ENCODE measurements around the gene UQCRFS1. TPM values are rescaled to one million over a fixed set of nuclear protein-coding genes. Genes with fewer than 3 reads are reported as not detected.

Gene UQCRFS1
- total RNA-seq, 3 donors from 2014 or later, result 53.7 to 68.8 (median 68.5) TPM

GRCh38 chr19:29201855-29202254 is 11.1 kb downstream of the UQCRFS1 start:
- Histone ChIP-seq H3K4me1 (ENCODE audit: low read depth) (no peaks in the 10 kb centered on the region), H3K4me3 (no peak overlapping the region), H3K9me3 (peaks cover 7% of the 10 kb centered on the region), H3K36me3 (ENCODE audit: low read depth) (no peaks in the 10 kb centered on the region)
- TF ChIP-seq CTCF (IDR thresholded peaks at IDR 0.05), result no peak
- no peak for ATAC-seq
- DNase-seq, result no peak
- intact Hi-C loops (cut with DNase I, micrococcal nuclease), result no loop called here

- no peak for ATAC-seq
Observed at GRCh38 chr19:29194658-29195057, 18.3 kb downstream of the UQCRFS1 start.

GRCh38 chr19:29193155-29193554 is 19.8 kb downstream of the UQCRFS1 start:
- H3K4me1 ChIP-seq (ENCODE audit: low read depth), result no peaks in the 10 kb centered on the region
- no peak for DNase-seq
- H3K9me3 ChIP-seq, result peaks cover 6% of the 10 kb centered on the region
- H3K36me3 ChIP-seq (ENCODE audit: low read depth), result no peaks in the 10 kb centered on the region
- no peak overlapping the region for H3K4me3 ChIP-seq
- TF ChIP-seq CTCF (IDR thresholded peaks at IDR 0.05), result no peak
- ATAC-seq, result no peak
- intact Hi-C loops (cut with DNase I, micrococcal nuclease), result no loop called here

More at GRCh38 chr19:29194658-29195057, 18.3 kb downstream of the UQCRFS1 start:
- TF ChIP-seq CTCF (IDR thresholded peaks at IDR 0.05), result no peak
- DNase-seq, result no peak
- Histone ChIP-seq H3K4me1 (ENCODE audit: low read depth) (no peaks in the 10 kb centered on the region), H3K36me3 (ENCODE audit: low read depth) (no peaks in the 10 kb centered on the region), H3K9me3 (peaks cover 7% of the 10 kb centered on the region), H3K4me3 (no peak overlapping the region)
- intact Hi-C loops (cut with DNase I, micrococcal nuclease), result no loop called here

- intact Hi-C loops (cut with DNase I, micrococcal nuclease), result no loop called here
- Histone ChIP-seq H3K36me3 (ENCODE audit: low read depth) (no peaks in the 10 kb centered on the region), H3K9me3 (no peaks in the 10 kb centered on the region), H3K4me3 (no peak overlapping the region), H3K4me1 (ENCODE audit: low read depth) (no peaks in the 10 kb centered on the region)
- no peak for ATAC-seq
- DNase-seq, result no peak
- TF ChIP-seq CTCF (IDR thresholded peaks at IDR 0.05), result no peak
Observed at GRCh38 chr19:29191005-29191404, 21.9 kb downstream of the UQCRFS1 start.

GRCh38 chr19:29189033-29189360 is 24.0 kb downstream of the UQCRFS1 start:
- no peak for DNase-seq

More at GRCh38 chr19:29189033-29189360, 24.0 kb downstream of the UQCRFS1 start:
- H3K4me3 ChIP-seq, result no peak overlapping the region
- H3K36me3 ChIP-seq (ENCODE audit: low read depth), result no peaks in the 10 kb centered on the region
- H3K9me3 ChIP-seq, result no peaks in the 10 kb centered on the region
- no peaks in the 10 kb centered on the region for H3K4me1 ChIP-seq (ENCODE audit: low read depth)
- intact Hi-C loops (cut with DNase I, micrococcal nuclease), result no loop called here
- no peak for TF ChIP-seq CTCF (IDR thresholded peaks at IDR 0.05)
- peak; percentile 23 for ATAC-seq

All from mucosa of descending colon (tissue), 3 donors.